HepG2 (cell line): ENCODE measurements around the gene SLC1A5. TPM values are rescaled to one million over a fixed set of nuclear protein-coding genes. Genes with fewer than 3 reads are reported as not detected.

Source experiments
- ARID5B ChIP-seq: IDR thresholded peaks from 2 replicates; pipeline ENCODE4 v1.4.0; 2020; ENCODE audit warnings: mild to moderate bottlenecking, missing genetic modification reagents
- BHLHE40 ChIP-seq: IDR thresholded peaks from 2 replicates; pipeline ENCODE4 v1.6.1; 2011; ENCODE audit warnings: low read length, improper control_type of control experiment
- FOXP1 ChIP-seq, 2 experiments: fragments of 450-650 bp in 1 of 2; IDR thresholded peaks; 2 replicates each; pipeline ENCODE4 v1.6.1; 2017 to 2018; ENCODE audit warnings: antibody characterized with exemption in 1 of 2
- HMG20A ChIP-seq: IDR thresholded peaks from 2 replicates; pipeline ENCODE4 v1.6.1; 2016; ENCODE audit warnings: borderline replicate concordance
- HNF1B ChIP-seq: sonication (generic); formaldehyde crosslinking; IDR thresholded peaks from 2 replicates; pipeline ENCODE4 v1.5.1; 2020; ENCODE audit warnings: mild to moderate bottlenecking, moderate library complexity, missing genetic modification reagents
- IRX3 ChIP-seq: sonication (generic); formaldehyde crosslinking; IDR thresholded peaks from 2 replicates; pipeline ENCODE4 v1.8.1; 2023; ENCODE audit warnings: mild to moderate bottlenecking, low read depth, missing genetic modification reagents, borderline replicate concordance
- KDM1A ChIP-seq: IDR thresholded peaks from 2 replicates; pipeline ENCODE4 v1.6.1; 2016; ENCODE audit warnings: missing compliant biosample characterization
- MTA3 ChIP-seq: sonication (generic); formaldehyde crosslinking; IDR thresholded peaks from 2 replicates; pipeline ENCODE4 v1.4.0; 2020; ENCODE audit warnings: missing genetic modification reagents
- MXI1 ChIP-seq: IDR thresholded peaks from 3 replicates; pipeline ENCODE4 v1.6.1; 2012; ENCODE audit warnings: low read depth, low read length, inconsistent platforms, borderline replicate concordance
- RARA ChIP-seq: IDR thresholded peaks from 2 replicates; pipeline ENCODE4 v1.6.1; 2016; ENCODE audit warnings: missing genetic modification reagents, missing compliant biosample characterization
- REPIN1 ChIP-seq: sonication (generic); formaldehyde crosslinking; IDR thresholded peaks from 2 replicates; pipeline ENCODE4 v1.8.0; 2022; ENCODE audit warnings: missing genetic modification reagents, low read depth, mild to moderate bottlenecking, borderline replicate concordance
- RXRA ChIP-seq: sonication (generic); formaldehyde crosslinking; IDR thresholded peaks from 2 replicates; pipeline ENCODE4 v1.5.1; 2020; ENCODE audit warnings: missing genetic modification reagents
- SAP130 ChIP-seq: IDR thresholded peaks from 2 replicates; pipeline ENCODE4 v1.6.1; 2016; ENCODE audit warnings: low read depth
- TBX3 ChIP-seq: fragments of 450-650 bp; IDR thresholded peaks from 2 replicates; pipeline ENCODE4 v1.6.1; 2017; ENCODE audit warnings: antibody characterized with exemption, mild to moderate bottlenecking, inconsistent platforms, borderline replicate concordance
- XBP1 ChIP-seq: sonication (generic); formaldehyde crosslinking; IDR thresholded peaks from 2 replicates; pipeline ENCODE4 v1.5.0; 2020; ENCODE audit warnings: missing genetic modification reagents
- ZMYM3 ChIP-seq: sonication (generic); formaldehyde crosslinking; IDR thresholded peaks from 2 replicates; pipeline ENCODE4 v1.5.1; 2020; ENCODE audit warnings: mild to moderate bottlenecking, missing genetic modification reagents
- polyA plus RNA-seq, 8 experiments: library from polyadenylated mRNA; depleted of rRNA in 3 of 8; stranded (reverse) in 7 of 8; unstranded in 1 of 8; fragments of >200 nt; fragmentation: Illumina TruSeq in 4 of 8; extraction: Trizol in 4 of 8; gene quantifications; 2 replicates each; pipeline versions ENCODE4 v1.2.1 to v1.2.3, GENCODE V29; 2011 to 2016; ENCODE audit warnings: low read depth in 4 of 8, missing spikeins in 1 of 8, mixed read lengths in 1 of 8; ENCODE audit not compliant: insufficient read depth in 1 of 8
- total RNA-seq, 5 experiments: library from RNA; depleted of rRNA; stranded (reverse); fragments of >200 nt; fragmentation: Illumina TruSeq; extraction: Trizol; gene quantifications; 2 replicates each; pipeline ENCODE4 v1.2.3, GENCODE V29; 2016; ENCODE audit warnings: low read depth in 1 of 5
- TF ChIP-seq, protein P1 (sequence below): sonication (generic); formaldehyde crosslinking; IDR thresholded peaks from 2 replicates; pipeline ENCODE4 v1.4.0; 2020; ENCODE audit warnings: missing genetic modification reagents, mild to moderate bottlenecking, borderline replicate concordance
- TF ChIP-seq, protein P2 (sequence below): sonication (generic); formaldehyde crosslinking; IDR thresholded peaks from 2 replicates; pipeline ENCODE4 v1.4.0; 2020; ENCODE audit warnings: mild to moderate bottlenecking, missing genetic modification reagents

SLC1A5 gene
- total and polyA plus RNA-seq, 2 of the 13 experiments (the other 11 are each of a cell fraction or from before 2014, with no cell fraction given) = 120 to 159 TPM

GRCh38 chr19:46815833-46816627 is 27.6 kb upstream of the SLC1A5 start (continued):
- TF ChIP-seq, protein P1, sequence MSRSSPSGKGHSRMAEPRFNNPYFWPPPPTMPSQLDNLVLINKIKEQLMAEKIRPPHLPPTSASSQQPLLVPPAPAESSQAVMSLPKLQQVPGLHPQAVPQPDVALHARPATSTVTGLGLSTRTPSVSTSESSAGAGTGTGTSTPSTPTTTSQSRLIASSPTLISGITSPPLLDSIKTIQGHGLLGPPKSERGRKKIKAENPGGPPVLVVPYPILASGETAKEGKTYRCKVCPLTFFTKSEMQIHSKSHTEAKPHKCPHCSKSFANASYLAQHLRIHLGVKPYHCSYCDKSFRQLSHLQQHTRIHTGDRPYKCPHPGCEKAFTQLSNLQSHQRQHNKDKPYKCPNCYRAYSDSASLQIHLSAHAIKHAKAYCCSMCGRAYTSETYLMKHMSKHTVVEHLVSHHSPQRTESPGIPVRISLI = 0 out of 2 replicates have a peak, but pooled peaks have one; percentile 33
- TF ChIP-seq ZMYM3 = peak; percentile 18; the same call in 1 of the 2 replicates
- no peak for TF ChIP-seq FOXP1 (IDR thresholded peaks at IDR 0.05)
- no peak for TF ChIP-seq FOXP1 (CRISPR knock-in tag; IDR thresholded peaks at IDR 0.05)
- TF ChIP-seq HNF1B (CRISPR knock-in tag) = 0 out of 2 replicates have a peak, but pooled peaks have one; percentile 24
- TF ChIP-seq IRX3 (CRISPR knock-in tag) = no peak
- TF ChIP-seq TBX3 = peak; percentile 31; the same call in 1 of the 2 replicates
- TF ChIP-seq REPIN1 (CRISPR knock-in tag) = no peak
- peak; percentile 53; the same call in 1 of the 2 replicates for TF ChIP-seq BHLHE40
- TF ChIP-seq RXRA (CRISPR knock-in tag) = peak; percentile 25; the same call in 1 of the 2 replicates
- no peak for TF ChIP-seq XBP1 (CRISPR knock-in tag)
- peak; percentile 12; the same call in 1 of the 2 replicates for TF ChIP-seq RARA
- TF ChIP-seq ARID5B (CRISPR knock-in tag) = peak; percentile 43; the same call in 1 of the 2 replicates
- TF ChIP-seq KDM1A = 0 out of 2 replicates have a peak, but pooled peaks have one; percentile 51
- peak; percentile 66 for TF ChIP-seq SAP130
- TF ChIP-seq MXI1 = peak; percentile 60; the same call in 1 of the 3 replicates
- TF ChIP-seq HMG20A (CRISPR knock-in tag) = peak; percentile 72; the same call in 1 of the 2 replicates
- TF ChIP-seq MTA3 = no peak
- TF ChIP-seq, protein P2, sequence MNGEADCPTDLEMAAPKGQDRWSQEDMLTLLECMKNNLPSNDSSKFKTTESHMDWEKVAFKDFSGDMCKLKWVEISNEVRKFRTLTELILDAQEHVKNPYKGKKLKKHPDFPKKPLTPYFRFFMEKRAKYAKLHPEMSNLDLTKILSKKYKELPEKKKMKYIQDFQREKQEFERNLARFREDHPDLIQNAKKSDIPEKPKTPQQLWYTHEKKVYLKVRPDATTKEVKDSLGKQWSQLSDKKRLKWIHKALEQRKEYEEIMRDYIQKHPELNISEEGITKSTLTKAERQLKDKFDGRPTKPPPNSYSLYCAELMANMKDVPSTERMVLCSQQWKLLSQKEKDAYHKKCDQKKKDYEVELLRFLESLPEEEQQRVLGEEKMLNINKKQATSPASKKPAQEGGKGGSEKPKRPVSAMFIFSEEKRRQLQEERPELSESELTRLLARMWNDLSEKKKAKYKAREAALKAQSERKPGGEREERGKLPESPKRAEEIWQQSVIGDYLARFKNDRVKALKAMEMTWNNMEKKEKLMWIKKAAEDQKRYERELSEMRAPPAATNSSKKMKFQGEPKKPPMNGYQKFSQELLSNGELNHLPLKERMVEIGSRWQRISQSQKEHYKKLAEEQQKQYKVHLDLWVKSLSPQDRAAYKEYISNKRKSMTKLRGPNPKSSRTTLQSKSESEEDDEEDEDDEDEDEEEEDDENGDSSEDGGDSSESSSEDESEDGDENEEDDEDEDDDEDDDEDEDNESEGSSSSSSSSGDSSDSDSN (CRISPR knock-in tag) = peak; percentile 49
